ENCODE measurements around the gene DYRK1B. TPM values are rescaled to one million over a fixed set of nuclear protein-coding genes. Genes with fewer than 3 reads are reported as not detected.

The DYRK1B gene
- total RNA-seq, 1 donor from 2014 or later: 31.2 TPM

DNA sequence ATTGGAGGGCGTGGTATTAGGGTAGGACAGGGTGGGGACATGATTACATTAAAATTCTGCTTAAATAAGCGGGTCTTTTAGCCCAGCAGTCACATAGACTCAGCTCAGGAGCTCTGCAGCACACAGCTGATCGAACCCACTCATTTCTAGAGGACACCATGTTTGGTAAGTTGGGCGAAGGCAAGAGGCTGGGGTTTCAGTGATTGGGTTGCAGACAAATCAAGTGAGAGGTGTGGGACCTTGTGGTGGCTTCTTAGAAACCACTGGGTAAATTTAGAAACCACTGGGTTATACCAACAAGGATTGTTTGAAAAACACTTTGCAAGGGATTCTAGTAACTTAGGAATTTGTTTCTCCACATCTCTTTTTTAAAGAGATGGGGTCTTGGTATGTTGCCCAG lies 55.2 kb downstream of the DYRK1B start, which contains the start of gene LEUTX:
TSS of gene LEUTX (plus strand) at position 92 of the 400 bp plus-strand sequence. CDS start at position 159, 67 bp downstream.
- no peak for DNase-seq (ENCODE audit: low spot score)
- intact Hi-C loops (cut with DNase I): no loop called here

Small RNA genes lying within 50 kb of the gene (microRNA-seq; reads per million reads assigned to microRNA genes)
- gene MIR6719: not detected

Other genes starting within 250 kb of the DYRK1B start
- gene LGALS13, start 231.6 kb downstream of the DYRK1B start, total RNA-seq: not detected
- not detected for gene LGALS16, start 178.2 kb downstream of the DYRK1B start, total RNA-seq
- gene LGALS14, start 129.7 kb downstream of the DYRK1B start, total RNA-seq: not detected
- gene CLC, start 96.1 kb downstream of the DYRK1B start, total RNA-seq: 0.94 TPM
- gene LEUTX, start 55.3 kb downstream of the DYRK1B start, total RNA-seq: not detected
- gene FBL, start 12.2 kb upstream of the DYRK1B start, total RNA-seq: 64.8 TPM
- 14.2 TPM for gene FCGBP, start 100.5 kb upstream of the DYRK1B start, total RNA-seq
- gene PSMC4, start 137.0 kb upstream of the DYRK1B start, total RNA-seq: 70.2 TPM
- 10.1 TPM for gene ZNF546, start 162.9 kb upstream of the DYRK1B start, total RNA-seq
- gene ZNF780B, start 222.1 kb upstream of the DYRK1B start, total RNA-seq: 23.9 TPM